ENCODE results near the gene FRS2. TPM values are rescaled to one million over a fixed set of nuclear protein-coding genes. Genes with fewer than 3 reads are reported as not detected.

Gene FRS2
- total RNA-seq, 4 donors from 2014 or later = 35.2 to 60.7 (median 48.6) TPM

DNA sequence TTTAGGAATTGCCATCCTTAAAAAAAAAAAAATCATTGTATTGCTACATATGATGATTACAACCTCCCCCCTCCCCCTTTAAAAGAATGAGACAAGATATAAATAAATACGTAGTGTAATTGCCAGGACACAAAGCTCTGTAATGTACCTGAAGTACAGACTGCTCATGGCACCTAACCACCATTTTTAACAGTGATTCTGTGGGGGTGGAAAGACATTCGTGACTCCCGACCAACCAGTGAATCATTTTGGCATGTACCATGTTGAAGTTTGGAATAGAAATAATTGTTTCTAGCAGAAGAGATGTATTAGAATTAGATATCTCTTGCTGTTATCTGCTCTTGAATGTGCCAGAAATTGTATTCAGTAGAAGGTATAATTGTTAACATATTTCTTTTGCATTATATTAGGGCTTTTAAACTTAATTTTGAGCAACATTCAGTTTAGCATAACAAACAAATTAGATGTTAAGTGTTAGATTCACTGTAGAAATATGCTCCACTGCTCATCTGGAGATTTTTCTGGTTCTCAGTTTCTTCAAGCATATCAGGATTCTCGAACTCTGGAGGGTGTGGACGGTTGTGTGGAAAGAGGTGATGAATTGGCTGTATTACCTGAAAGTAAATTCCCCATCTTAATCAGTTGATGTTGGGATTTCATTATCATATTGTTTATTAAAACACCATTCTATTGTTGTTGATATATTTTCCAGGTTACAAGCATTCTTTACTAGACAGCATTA, 31.1 kb downstream of the FRS2 start:
- Histone ChIP-seq H3K4me1 (peaks cover 29% of the 10 kb centered on the region), H3K27me3 (no peaks in the 10 kb centered on the region), H3K4me3 (no peak overlapping the region), H3K27ac (no peak overlapping the region), H3K36me3 (no peaks in the 10 kb centered on the region), H3K9me3 (no peaks in the 10 kb centered on the region)
- TF ChIP-seq EP300 (IDR thresholded peaks at IDR 0.05) (no peak), POLR2A (IDR thresholded peaks at IDR 0.05) (no peak), POLR2AphosphoS5 (IDR thresholded peaks at IDR 0.05) (no peak)
- TF ChIP-seq, protein P1, sequence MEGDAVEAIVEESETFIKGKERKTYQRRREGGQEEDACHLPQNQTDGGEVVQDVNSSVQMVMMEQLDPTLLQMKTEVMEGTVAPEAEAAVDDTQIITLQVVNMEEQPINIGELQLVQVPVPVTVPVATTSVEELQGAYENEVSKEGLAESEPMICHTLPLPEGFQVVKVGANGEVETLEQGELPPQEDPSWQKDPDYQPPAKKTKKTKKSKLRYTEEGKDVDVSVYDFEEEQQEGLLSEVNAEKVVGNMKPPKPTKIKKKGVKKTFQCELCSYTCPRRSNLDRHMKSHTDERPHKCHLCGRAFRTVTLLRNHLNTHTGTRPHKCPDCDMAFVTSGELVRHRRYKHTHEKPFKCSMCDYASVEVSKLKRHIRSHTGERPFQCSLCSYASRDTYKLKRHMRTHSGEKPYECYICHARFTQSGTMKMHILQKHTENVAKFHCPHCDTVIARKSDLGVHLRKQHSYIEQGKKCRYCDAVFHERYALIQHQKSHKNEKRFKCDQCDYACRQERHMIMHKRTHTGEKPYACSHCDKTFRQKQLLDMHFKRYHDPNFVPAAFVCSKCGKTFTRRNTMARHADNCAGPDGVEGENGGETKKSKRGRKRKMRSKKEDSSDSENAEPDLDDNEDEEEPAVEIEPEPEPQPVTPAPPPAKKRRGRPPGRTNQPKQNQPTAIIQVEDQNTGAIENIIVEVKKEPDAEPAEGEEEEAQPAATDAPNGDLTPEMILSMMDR (IDR thresholded peaks at IDR 0.05) = no peak
- DNase-seq (ENCODE audit: low spot score in 2 of 2) = no peak
- 46% methylated on average over 5 of the region's 5 CpGs for WGBS

DNA sequence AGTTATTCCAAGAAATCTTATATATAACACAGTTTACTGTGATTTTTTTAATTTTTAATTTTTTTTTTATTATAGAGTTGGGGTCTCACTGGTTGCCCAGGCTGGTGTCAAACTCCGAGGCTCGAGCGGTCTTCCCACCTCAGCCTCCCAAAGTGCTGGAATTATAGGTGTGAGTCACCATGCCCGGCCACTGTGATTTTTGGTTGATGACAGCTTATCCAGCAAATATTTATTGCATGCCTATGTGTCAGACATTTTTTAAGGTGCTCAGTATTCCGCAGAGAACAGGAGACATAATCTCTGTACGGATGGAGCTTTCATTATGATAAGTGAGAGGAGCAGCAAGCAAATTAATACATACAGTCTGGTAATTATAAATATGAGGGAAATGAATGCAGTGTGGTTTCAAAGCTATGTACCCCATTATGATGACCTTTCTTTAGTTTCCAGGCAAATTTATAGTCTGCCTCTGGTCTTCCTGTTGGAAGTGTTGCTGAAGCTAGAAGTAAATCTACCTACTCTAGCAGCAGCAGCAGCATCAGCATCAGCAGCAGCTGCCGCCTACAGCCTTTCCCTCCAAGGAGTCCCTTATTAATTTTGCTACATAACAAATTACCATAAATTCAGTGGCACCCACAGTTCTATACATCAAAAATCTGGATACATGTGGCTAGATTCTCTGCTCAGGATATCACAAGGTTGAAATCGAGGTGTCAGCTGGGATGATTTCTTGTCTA, 32.3 kb downstream of the FRS2 start:
- no peak for TF ChIP-seq POLR2AphosphoS5 (IDR thresholded peaks at IDR 0.05)
- TF ChIP-seq, protein P1 (IDR thresholded peaks at IDR 0.05) = no peak
- TF ChIP-seq POLR2A (IDR thresholded peaks at IDR 0.05) = no peak
- TF ChIP-seq EP300 (IDR thresholded peaks at IDR 0.05) = no peak
- WGBS = 95% methylated on average over 8 of the region's 8 CpGs
- Histone ChIP-seq H3K27me3 (no peaks in the 10 kb centered on the region), H3K36me3 (no peaks in the 10 kb centered on the region), H3K4me1 (peaks cover 34% of the 10 kb centered on the region), H3K27ac (no peak overlapping the region), H3K9me3 (no peaks in the 10 kb centered on the region), H3K4me3 (no peak overlapping the region)
- DNase-seq (ENCODE audit: low spot score in 2 of 2) = no peak

DNA sequence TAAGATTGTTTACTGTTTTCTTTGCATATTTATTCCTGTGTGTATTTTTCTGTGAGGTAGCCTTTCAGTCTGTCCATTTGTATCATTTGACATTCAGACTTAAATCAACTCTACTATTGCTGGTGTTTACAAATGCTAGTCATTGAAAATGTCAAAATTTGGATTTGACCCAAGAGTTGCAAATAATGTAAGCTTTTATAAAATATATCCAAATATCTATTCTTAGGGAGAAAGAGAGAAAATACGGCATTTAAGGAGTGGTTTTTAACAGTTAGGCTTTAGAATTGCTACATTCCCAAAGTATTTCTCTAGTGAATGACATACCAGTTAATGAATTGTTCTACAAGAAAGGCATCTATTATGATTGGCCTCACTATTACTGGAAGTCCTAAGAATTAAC, 37.9 kb downstream of the FRS2 start:
- TF ChIP-seq POLR2A (IDR thresholded peaks at IDR 0.05) = no peak
- TF ChIP-seq POLR2AphosphoS5 (IDR thresholded peaks at IDR 0.05) = no peak
- TF ChIP-seq EP300 (IDR thresholded peaks at IDR 0.05) = no peak
- TF ChIP-seq, protein P1 (IDR thresholded peaks at IDR 0.05) = no peak
- Histone ChIP-seq H3K9me3 (no peaks in the 10 kb centered on the region), H3K4me3 (no peak overlapping the region), H3K27me3 (no peaks in the 10 kb centered on the region), H3K36me3 (no peaks in the 10 kb centered on the region), H3K27ac (no peak overlapping the region), H3K4me1 (peaks cover 44% of the 10 kb centered on the region)
- DNase-seq (ENCODE audit: low spot score in 2 of 2) = no peak
- 81% methylated on average over 1 of the region's 1 CpG for WGBS

DNA sequence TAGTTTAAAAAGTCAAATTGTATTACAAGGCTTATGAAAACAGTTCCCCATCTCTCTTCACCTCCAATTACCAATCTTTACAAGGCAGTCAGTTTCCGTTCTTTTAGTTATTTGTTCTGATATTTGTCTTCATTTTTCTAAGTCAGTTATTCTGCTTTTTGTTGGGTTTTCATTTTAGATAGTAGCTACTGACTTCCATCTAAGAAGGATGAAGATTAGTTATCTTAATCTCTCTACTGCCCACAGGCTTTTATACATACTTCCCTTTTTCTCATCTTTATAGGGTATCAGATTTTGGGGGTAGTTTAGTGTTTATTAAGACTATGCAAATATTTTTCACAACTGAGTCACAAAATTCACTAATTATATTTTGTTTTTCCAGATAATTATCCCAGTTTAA, 38.4 kb downstream of the FRS2 start:
- Histone ChIP-seq H3K27me3 (no peaks in the 10 kb centered on the region), H3K27ac (no peak overlapping the region), H3K36me3 (no peaks in the 10 kb centered on the region), H3K4me1 (peaks cover 47% of the 10 kb centered on the region), H3K4me3 (no peak overlapping the region), H3K9me3 (no peaks in the 10 kb centered on the region)
- WGBS = 90% methylated on average over 1 of the region's 1 CpG
- TF ChIP-seq EP300 (IDR thresholded peaks at IDR 0.05) (no peak), POLR2A (IDR thresholded peaks at IDR 0.05) (no peak), POLR2AphosphoS5 (IDR thresholded peaks at IDR 0.05) (no peak)
- TF ChIP-seq, protein P1 (IDR thresholded peaks at IDR 0.05) = no peak
- DNase-seq (ENCODE audit: low spot score in 2 of 2) = no peak

DNA sequence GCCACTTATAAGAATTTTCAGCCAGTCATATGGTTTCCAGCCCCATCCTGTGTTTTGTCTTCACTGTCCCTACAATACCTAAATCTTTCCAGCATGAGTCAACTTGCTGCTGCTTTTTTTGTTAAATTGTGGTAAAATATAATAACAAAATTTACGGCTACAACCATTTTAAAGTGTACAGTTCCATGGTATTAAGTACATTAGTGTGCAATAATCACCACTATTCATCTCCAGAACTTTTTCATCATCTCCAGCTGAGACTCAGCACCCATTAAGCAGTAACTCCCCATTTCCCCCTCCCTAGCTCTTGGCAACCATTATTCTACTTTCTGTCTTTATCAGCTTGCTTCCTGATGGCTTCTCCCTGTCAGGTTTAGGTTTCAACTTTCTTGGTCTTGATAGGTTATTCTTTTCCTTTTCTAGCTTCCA, 39.1 kb downstream of the FRS2 start:
- H3K4me1 ChIP-seq = peaks cover 51% of the 10 kb centered on the region

More for the DNA sequence above, 39.1 kb downstream of the FRS2 start:
- no peaks in the 10 kb centered on the region for H3K36me3 ChIP-seq
- no peak for TF ChIP-seq POLR2A (IDR thresholded peaks at IDR 0.05)
- TF ChIP-seq POLR2AphosphoS5 (IDR thresholded peaks at IDR 0.05) = no peak
- no peak overlapping the region for H3K27ac ChIP-seq
- no peaks in the 10 kb centered on the region for H3K27me3 ChIP-seq
- DNase-seq (ENCODE audit: low spot score in 2 of 2) = no peak
- WGBS = 85% methylated on average over 1 of the region's 1 CpG
- H3K9me3 ChIP-seq = no peaks in the 10 kb centered on the region
- no peak overlapping the region for H3K4me3 ChIP-seq

All from suprapubic skin (tissue), 4 donors.